HL-60 (cell line): ENCODE measurements around the gene SRD5A2.

ENCODE experiments used
- DNase-seq, 2 experiments: peaks; one replicate each; pipeline ENCODE4 v3.0.0-alpha.2; 2010 to 2020; ENCODE audit warnings: low read depth in 1 of 2, low spot score in 1 of 2
- H3K27ac ChIP-seq: fragments of 250-450 bp; sonication (Bioruptor Pico); replicated peaks from 2 replicates; pipeline ENCODE4 v1.5.1; 2020; ENCODE audit warnings: mild to moderate bottlenecking, moderate library complexity
- H3K27me3 ChIP-seq: fragments of 250-450 bp; sonication (Bioruptor Pico); 2 replicates; pipeline ENCODE4 v1.5.1; 2021; ENCODE audit warnings: mild to moderate bottlenecking, moderate library complexity; ENCODE audit not compliant: insufficient read depth, poor library complexity, severe bottlenecking
- H3K4me3 ChIP-seq: replicated peaks from 2 replicates; pipeline ENCODE4 v1.5.1; 2011; ENCODE audit warnings: mild to moderate bottlenecking, control low read depth, low read length; ENCODE audit not compliant: insufficient read depth
- CTCF ChIP-seq: IDR thresholded peaks from one replicate; pipeline ENCODE4 v1.5.1; 2011; ENCODE audit warnings: low read length, control low read depth, inconsistent platforms; ENCODE audit not compliant: insufficient read depth
- GABPA ChIP-seq: IDR thresholded peaks from 2 replicates; pipeline ENCODE4 v1.6.1; 2012; ENCODE audit warnings: low read depth
- POLR2AphosphoS5 ChIP-seq: IDR thresholded peaks from 2 replicates; pipeline ENCODE4 v1.6.1; 2012; ENCODE audit warnings: low read depth
- REST ChIP-seq: IDR thresholded peaks from 2 replicates; pipeline ENCODE4 v1.6.1; 2012; ENCODE audit warnings: low read depth; ENCODE audit not compliant: insufficient replicate concordance
- SPI1 ChIP-seq: IDR thresholded peaks from 2 replicates; pipeline ENCODE4 v1.6.1; 2012; ENCODE audit warnings: low read depth, mild to moderate bottlenecking, borderline replicate concordance

SRD5A2 gene

GRCh38 chr2:31578316-31578715, 2.4 kb downstream of the SRD5A2 start:
- Histone ChIP-seq H3K27ac (no peak overlapping the region), H3K4me3 (no peak overlapping the region), H3K27me3 (peaks cover 43% of the 10 kb centered on the region)
- no peak for TF ChIP-seq REST
- TF ChIP-seq POLR2AphosphoS5: no peak
- no peak for TF ChIP-seq CTCF
- TF ChIP-seq GABPA: no peak
- TF ChIP-seq SPI1: no peak
- no peak for DNase-seq

- Histone ChIP-seq H3K27ac (no peak overlapping the region), H3K27me3 (peaks cover 40% of the 10 kb centered on the region), H3K4me3 (no peak overlapping the region)
- TF ChIP-seq SPI1 (no peak), REST (no peak), POLR2AphosphoS5 (no peak), CTCF (no peak), GABPA (no peak)
- DNase-seq: no peak
Observed at GRCh38 chr2:31577143-31577542, 3.6 kb downstream of the SRD5A2 start.

- no peak overlapping the region for H3K4me3 ChIP-seq
- no peak overlapping the region for H3K27ac ChIP-seq
- TF ChIP-seq POLR2AphosphoS5 (no peak), REST (no peak), SPI1 (no peak), CTCF (no peak), GABPA (no peak)
- DNase-seq: no peak
- H3K27me3 ChIP-seq: no peaks in the 10 kb centered on the region
Observed at GRCh38 chr2:31568585-31569201, 12.0 kb downstream of the SRD5A2 start.
